H4 (cell line): ENCODE data around the gene RASL10B. TPM values are rescaled to one million over a fixed set of nuclear protein-coding genes. Genes with fewer than 3 reads are reported as not detected.
"Not testable (repeated sequence)": the region's sequence is repeated elsewhere in the genome, so short reads cannot be mapped to it uniquely, and the experiment has no call there.

Experiments
- DNase-seq: peaks from one replicate; pipeline ENCODE4 v3.0.0-alpha.2; 2015; ENCODE audit warnings: low spot score
- total RNA-seq: library from RNA; depleted of rRNA; stranded (reverse); fragments of >200 nt; shearing (Covaris generic); gene quantifications from 2 replicates; pipeline ENCODE4 v1.2.3, GENCODE V29; 2014; rRNA removed

Gene RASL10B
- 6.2 and 6.4 TPM in 2 replicates for total RNA-seq

DNA sequence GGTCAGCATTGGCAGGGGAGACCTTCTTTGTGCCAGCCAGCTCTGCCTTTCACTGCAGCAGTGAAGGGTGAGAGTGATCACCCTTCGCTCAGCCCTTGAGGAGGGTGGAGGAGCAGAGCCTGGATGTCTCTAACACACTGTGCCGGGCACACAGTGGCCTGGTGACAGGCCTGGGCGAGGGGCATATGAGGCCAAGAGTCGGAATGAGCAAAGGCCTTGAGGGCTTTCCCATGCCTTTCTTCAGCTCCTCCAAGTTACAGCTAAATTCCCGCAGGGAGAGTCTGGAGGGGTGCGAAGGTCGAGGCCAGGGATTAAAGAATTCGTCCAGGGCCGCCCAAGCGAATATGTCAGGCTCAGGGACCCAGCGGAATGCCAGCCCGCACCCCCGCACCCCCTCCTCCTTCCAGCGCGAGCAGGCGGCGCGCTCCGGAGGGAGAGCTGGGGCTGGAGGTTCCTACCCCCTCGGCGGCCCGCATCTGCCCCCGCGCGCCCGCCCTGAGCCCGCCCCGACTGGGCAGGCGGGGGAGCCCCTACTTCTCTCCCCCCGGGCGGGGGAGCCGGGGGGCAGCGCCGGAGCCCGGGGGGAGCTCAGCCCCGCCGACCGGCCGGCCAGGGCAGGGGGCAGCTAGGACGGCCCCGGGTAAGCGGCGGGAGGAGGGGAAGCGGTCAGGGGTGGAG, at the start of gene RASL10B:
Gene RASL10B (plus strand): TSS at position 401 of the 678 bp plus-strand sequence. CDS start 3,546 bp downstream, outside the sequence.
- DNase-seq: peak; percentile 30

GRCh38 chr17:35683591-35683990, 47.8 kb upstream of the RASL10B start:
- DNase-seq: no peak

GRCh38 chr17:35684055-35684802, 47.2 kb upstream of the RASL10B start:
- DNase-seq: no peak

DNA sequence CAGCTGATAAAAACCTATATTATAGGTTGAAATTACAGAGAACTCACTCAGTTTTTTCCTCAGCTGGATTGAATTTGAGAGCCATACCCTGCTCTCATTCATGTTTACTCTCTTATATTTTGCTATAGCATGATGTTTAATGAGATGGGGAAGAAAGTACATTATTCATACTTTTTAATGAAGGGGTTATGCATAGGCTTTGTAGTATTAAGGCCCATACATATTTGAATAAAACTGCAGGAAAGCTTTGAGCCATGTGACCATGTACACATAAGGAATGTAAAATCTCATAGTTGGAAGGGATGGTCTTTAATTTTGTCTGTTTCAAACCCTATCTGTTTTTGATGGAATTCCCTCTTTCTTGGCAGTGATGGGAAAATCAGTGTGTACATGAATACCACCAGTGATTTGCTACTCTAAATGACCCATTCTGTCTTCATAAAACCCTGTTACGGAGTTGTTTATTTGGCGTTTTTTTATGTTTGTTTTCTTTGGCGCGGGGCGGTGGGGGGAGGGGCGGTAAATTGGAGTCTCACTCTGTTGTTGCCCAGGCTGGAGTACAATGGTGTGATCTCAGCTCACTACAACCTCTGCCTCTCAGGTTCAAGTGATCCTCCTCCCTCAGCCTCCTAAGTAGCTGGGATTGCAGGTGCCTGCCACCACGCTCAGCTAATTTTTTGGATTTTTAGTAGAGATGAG, 38.8 kb upstream of the RASL10B start:
- no peak for DNase-seq

GRCh38 chr17:35693662-35694061, 37.8 kb upstream of the RASL10B start:
- no peak for DNase-seq

GRCh38 chr17:35694906-35695305, 36.5 kb upstream of the RASL10B start:
- DNase-seq: no peak

GRCh38 chr17:35695613-35696012, 35.8 kb upstream of the RASL10B start:
- DNase-seq: no peak

DNA sequence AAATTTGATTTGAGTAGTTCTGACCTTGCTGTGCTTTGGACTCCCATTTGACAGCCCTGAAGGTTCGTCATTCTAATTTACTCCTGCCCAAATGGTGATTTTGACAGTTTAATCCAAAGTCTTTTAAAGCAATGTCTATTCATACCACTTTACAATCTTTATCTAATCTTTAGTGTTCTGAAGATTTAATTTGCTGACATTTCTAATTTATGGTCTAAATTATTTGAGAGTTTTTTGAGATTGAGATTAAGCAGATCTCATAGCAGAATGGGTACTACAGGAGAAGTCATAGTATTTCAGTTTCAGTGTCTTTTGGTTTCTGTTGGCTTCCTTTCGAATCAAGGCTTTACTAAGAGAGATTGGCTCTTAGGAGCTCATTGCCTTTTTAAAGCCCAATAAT, 32.6 kb upstream of the RASL10B start:
- DNase-seq: no peak

- DNase-seq: no peak
These were observed 31.3 kb upstream of the RASL10B start for GRCh38 chr17:35700150-35700549.

GRCh38 chr17:35701491-35701890, 29.9 kb upstream of the RASL10B start:
- no peak for DNase-seq

DNA sequence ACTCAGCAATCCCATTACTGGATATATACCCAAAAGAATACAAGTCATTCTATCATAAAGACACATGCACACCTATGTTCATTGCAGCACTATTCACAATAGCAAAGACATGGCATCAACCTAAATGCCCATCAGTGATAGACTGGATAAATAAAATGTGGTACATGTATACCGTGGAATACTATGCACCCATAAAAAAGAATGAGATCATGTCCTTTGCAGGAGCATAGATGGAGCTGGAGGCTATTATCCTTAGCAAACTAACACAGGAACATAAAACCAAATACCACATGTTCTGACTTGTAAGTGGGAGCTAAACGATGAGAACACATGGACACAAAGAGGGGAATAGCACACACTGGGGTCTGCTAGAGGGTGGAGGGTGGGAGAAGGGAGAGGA, 28.1 kb upstream of the RASL10B start:
- DNase-seq: not testable (repeated sequence)

DNA sequence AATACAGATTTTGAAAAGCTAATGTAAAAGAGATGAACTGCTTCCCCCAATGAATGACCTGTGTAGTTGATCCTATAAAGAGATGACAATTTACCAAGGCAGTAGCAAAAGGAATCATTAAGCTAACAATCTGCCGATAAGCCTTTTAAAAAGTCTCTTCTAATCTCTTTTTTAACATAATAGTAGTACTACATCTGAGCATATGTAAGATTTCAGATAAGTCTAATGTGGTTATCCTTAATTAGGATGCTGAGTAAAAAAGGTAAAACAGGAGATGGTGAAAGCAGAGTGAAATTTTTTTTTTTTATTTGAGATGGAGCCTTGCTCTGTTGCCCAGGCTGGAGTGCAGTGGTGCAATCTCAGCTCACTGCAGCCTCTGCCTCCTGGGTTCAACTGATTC, 26.2 kb upstream of the RASL10B start:
- DNase-seq: no peak

DNA sequence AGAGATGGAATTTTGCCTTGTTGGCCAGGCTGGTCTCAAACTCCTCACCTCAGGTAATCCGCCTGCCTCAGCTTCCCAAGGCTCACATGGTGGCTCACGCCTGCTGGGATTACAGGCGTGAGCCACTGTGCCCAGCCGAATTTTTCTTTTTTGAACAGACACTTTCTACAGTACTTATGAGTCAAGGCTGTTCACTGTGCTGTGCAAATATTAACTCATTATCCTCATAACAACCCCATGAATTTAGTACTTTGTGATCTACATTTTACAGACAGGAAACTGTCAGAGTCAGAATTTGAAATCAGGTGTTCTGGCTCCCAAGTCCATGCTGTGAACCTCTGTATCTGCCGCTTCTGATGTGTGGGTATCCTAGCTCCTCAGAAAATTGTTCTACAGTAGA, 25.7 kb upstream of the RASL10B start:
- DNase-seq: no peak

- no peak for DNase-seq
These were observed 23.3 kb upstream of the RASL10B start for GRCh38 chr17:35708149-35708548.

- DNase-seq: no peak
These were observed 22.5 kb upstream of the RASL10B start for GRCh38 chr17:35708951-35709350.

DNA sequence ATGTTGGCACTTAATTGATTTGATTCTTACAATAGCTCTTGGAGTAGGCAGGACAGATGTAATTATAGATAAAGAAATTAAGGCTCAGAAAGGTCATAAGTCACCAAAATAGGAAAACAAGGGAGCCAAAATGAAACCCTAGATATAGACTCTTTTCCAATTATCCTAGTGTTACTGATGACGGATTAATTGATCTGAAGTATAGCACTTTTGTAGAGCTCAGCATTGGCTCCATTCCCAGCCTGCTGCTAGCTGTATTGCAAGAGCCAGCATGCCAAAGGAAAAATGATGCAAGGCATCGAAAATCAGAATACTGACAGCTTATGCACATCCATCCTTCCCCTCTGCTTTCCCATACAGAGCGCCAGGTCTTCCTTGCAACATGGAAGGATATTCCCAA, 21.6 kb upstream of the RASL10B start:
- no peak for DNase-seq

- DNase-seq: no peak
These were observed 20.5 kb upstream of the RASL10B start for GRCh38 chr17:35710950-35711349.

DNA sequence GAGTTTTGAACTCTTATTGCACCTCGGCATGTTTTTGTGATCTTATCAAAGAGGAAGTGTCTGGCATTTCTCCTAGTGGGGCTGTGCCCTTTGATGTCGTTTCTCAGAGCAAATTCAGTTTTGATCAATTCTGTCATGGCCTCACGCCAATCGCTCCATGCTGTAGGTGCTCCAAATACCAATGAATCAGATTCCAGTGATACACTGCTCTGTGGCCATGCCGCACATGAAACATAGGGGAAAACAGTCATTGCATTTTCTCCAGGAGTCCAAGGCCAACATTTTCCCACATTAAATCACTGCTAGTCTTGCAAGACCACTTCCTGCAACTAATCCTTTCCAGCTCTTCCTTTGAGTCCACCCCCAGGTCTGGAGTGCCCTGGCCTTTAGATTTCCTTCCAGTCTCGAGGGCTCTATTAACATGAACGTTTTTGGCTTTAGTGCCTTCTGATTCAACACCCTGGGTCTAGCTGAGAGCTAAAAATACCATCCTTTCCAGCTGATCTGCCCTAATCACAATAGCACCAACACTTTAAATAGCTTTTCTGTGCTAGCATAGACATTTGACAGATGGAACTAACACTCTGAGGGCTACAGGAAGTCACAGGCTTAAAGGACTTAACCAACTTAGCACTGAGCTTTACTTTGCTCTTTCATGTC, 18.2 kb upstream of the RASL10B start:
- no peak for DNase-seq

GRCh38 chr17:35714988-35715387, 16.5 kb upstream of the RASL10B start:
- no peak for DNase-seq

- DNase-seq: no peak
These were observed 16.0 kb upstream of the RASL10B start for GRCh38 chr17:35715416-35715815.

- DNase-seq: no peak
These were observed 15.3 kb upstream of the RASL10B start for GRCh38 chr17:35716173-35716572.

GRCh38 chr17:35716897-35717465, 14.5 kb upstream of the RASL10B start:
- DNase-seq: no peak
